Parathyroid adenoma (tissue), 2 donors: ENCODE results near the gene C11orf54.

ENCODE experiments used
- H2AFZ ChIP-seq: fragments of 300-600 bp; sonication (generic); one replicate; pipeline ENCODE4 v1.7.0; 2017; ENCODE audit warnings: antibody characterized with exemption, mild to moderate bottlenecking
- H3K27ac ChIP-seq: fragments of 300-600 bp; sonication (generic); one replicate; pipeline ENCODE4 v1.7.0; 2017
- H3K27me3 ChIP-seq: fragments of 300-600 bp; sonication (generic); one replicate; pipeline ENCODE4 v1.7.0; 2017; ENCODE audit warnings: low read length; ENCODE audit not compliant: control insufficient read depth, insufficient read depth
- H3K36me3 ChIP-seq: fragments of 300-600 bp; sonication (generic); one replicate; pipeline ENCODE4 v1.7.0; 2017; ENCODE audit warnings: low read length; ENCODE audit not compliant: control insufficient read depth, insufficient read depth
- H3K4me1 ChIP-seq: fragments of 300-600 bp; sonication (generic); one replicate; pipeline ENCODE4 v1.7.0; 2017; ENCODE audit warnings: control low read depth
- H3K4me2 ChIP-seq: fragments of 300-600 bp; sonication (generic); one replicate; pipeline ENCODE4 v1.7.0; 2017; ENCODE audit warnings: low read length
- H3K4me3 ChIP-seq: fragments of 300-600 bp; sonication (generic); one replicate; pipeline ENCODE4 v1.7.0; 2017; ENCODE audit warnings: low read depth, low read length
- H3K79me2 ChIP-seq: fragments of 300-600 bp; sonication (generic); one replicate; pipeline ENCODE4 v1.7.0; 2017; ENCODE audit warnings: control low read depth
- H3K9ac ChIP-seq: fragments of 300-600 bp; sonication (generic); one replicate; pipeline ENCODE4 v1.7.0; 2017; ENCODE audit warnings: mild to moderate bottlenecking
- H3K9me3 ChIP-seq: fragments of 300-600 bp; sonication (generic); one replicate; pipeline ENCODE4 v1.7.0; 2017; ENCODE audit warnings: low read length; ENCODE audit not compliant: control insufficient read depth
- CTCF ChIP-seq: fragments of 300-600 bp; sonication (generic); IDR thresholded peaks from one replicate; pipeline ENCODE4 v1.7.0; 2017; ENCODE audit warnings: antibody characterized with exemption, mild to moderate bottlenecking
- donor health status: primary hyperparathyroidism.

C11orf54 gene

GRCh38 chr11:93791493-93791892 is 50.0 kb downstream of the C11orf54 start:
- no peak overlapping the region for H3K27ac ChIP-seq
- H3K4me2 ChIP-seq, result no peak overlapping the region
- TF ChIP-seq CTCF, result no peak
- H3K4me3 ChIP-seq, result no peak overlapping the region
- H3K36me3 ChIP-seq, result no peaks in the 10 kb centered on the region
- H3K9me3 ChIP-seq, result no peaks in the 10 kb centered on the region
- H3K27me3 ChIP-seq, result no peaks in the 10 kb centered on the region
- no peak overlapping the region for H3K9ac ChIP-seq
- H3K4me1 ChIP-seq, result no peaks in the 10 kb centered on the region
- H2AFZ ChIP-seq, result no peak overlapping the region
- peaks cover 11% of the 10 kb centered on the region for H3K79me2 ChIP-seq

DNA sequence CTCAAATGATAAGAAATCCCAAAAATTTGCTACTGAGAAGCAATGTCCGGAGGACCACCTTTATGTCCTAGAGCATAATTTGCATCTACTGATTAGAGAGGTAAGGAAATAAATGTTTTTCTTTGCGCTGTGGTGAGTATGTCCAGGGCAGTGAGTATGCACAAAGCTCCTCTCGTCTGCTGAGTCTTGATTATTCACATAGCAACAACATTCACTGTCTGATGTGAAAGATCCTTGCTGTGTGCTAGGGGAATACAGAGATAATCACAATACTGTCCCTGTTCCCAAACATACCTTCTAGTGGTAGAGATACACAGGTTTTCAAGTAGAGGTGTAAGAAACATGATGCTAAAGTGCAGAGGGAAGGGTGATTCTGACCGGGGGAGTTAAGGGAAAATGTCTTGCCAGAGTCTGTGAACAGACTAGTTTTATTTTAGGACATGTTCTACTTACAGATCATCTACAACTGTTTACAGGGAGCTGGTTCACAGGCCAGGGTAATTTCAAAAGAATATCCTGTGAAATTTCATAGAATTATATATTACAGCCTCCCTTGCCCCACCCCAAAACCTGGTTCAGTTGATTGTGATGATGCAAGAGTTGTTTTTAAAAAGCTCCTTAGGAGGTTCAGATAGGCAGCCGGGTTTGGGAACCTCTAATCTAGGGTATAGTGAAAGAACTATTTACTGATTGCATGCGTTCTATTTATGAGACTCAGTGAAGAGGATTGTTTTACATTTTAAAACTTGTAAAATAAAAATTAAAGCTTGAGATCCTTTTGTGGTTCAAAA is 55.2 kb downstream of the C11orf54 start:
- no peak overlapping the region for H3K27ac ChIP-seq
- no peak overlapping the region for H2AFZ ChIP-seq
- no peak overlapping the region for H3K9ac ChIP-seq
- no peak overlapping the region for H3K4me3 ChIP-seq
- no peaks in the 10 kb centered on the region for H3K79me2 ChIP-seq
- H3K4me1 ChIP-seq, result no peaks in the 10 kb centered on the region
- no peaks in the 10 kb centered on the region for H3K27me3 ChIP-seq
- no peak for TF ChIP-seq CTCF
- H3K36me3 ChIP-seq, result no peaks in the 10 kb centered on the region
- no peak overlapping the region for H3K4me2 ChIP-seq
- no peaks in the 10 kb centered on the region for H3K9me3 ChIP-seq

- Histone ChIP-seq H3K27ac (no peak overlapping the region), H2AFZ (no peak overlapping the region), H3K4me2 (no peak overlapping the region), H3K4me1 (no peaks in the 10 kb centered on the region), H3K9ac (no peak overlapping the region), H3K27me3 (no peaks in the 10 kb centered on the region), H3K9me3 (no peaks in the 10 kb centered on the region), H3K79me2 (no peaks in the 10 kb centered on the region), H3K4me3 (no peak overlapping the region), H3K36me3 (no peaks in the 10 kb centered on the region)
- TF ChIP-seq CTCF, result no peak
Observed at GRCh38 chr11:93801366-93801765, 59.9 kb downstream of the C11orf54 start.

DNA sequence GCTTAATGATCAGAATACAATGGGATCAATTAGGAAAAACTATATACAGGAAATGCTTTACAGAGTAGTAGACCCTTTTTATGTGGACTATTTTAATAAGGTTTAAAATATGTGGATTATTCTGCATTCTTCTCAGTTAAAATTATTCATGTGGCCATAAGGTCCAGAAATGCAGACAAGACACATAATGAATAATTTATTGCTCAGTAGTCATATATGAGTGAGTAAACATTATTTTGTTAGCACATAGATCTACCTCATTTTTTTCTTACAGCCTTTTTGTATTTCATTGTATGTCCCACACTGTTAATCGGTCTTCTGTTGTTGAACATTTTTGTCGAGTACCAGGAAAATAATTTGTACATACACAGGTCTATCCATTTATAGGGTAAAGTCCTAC is 63.4 kb downstream of the C11orf54 start:
- Histone ChIP-seq H3K4me2 (no peak overlapping the region), H3K9ac (no peak overlapping the region), H3K27me3 (no peaks in the 10 kb centered on the region), H3K27ac (no peak overlapping the region), H3K4me3 (no peak overlapping the region), H2AFZ (no peak overlapping the region), H3K9me3 (no peaks in the 10 kb centered on the region), H3K36me3 (no peaks in the 10 kb centered on the region), H3K4me1 (no peaks in the 10 kb centered on the region), H3K79me2 (no peaks in the 10 kb centered on the region)
- no peak for TF ChIP-seq CTCF

DNA sequence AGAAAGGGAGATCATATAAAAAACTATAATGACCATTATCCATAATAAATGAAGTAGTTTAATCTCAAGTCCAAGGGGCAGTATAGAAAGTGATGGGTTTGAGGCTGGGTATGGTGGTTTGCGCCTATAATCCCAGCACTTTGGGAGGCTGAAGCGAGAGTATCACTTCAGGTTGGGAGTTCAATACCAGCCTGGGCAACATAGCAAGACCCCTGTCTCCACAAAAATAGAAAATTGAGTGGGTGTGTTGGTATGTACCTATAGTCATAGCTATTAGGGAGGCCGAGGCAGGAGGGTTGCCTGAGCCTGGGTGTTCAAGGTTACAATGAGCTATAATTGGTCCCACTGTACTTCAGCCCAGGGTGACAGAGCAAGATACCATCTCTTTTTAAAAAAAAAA is 66.5 kb downstream of the C11orf54 start:
- no peaks in the 10 kb centered on the region for H3K36me3 ChIP-seq
- H3K4me2 ChIP-seq, result no peak overlapping the region

More for the DNA sequence above, 66.5 kb downstream of the C11orf54 start:
- TF ChIP-seq CTCF, result no peak
- Histone ChIP-seq H3K4me3 (no peak overlapping the region), H3K27me3 (no peaks in the 10 kb centered on the region), H3K4me1 (no peaks in the 10 kb centered on the region), H2AFZ (no peak overlapping the region), H3K9ac (no peak overlapping the region), H3K9me3 (no peaks in the 10 kb centered on the region), H3K79me2 (no peaks in the 10 kb centered on the region), H3K27ac (no peak overlapping the region)
